ENCODE results near the gene A1BG. TPM values are rescaled to one million over a fixed set of nuclear protein-coding genes. Genes with fewer than 3 reads are reported as not detected.

Gene A1BG
- total RNA-seq, 1 experiment from 2014 or later: 47.4 TPM

- ChIA-PET POLR2A (interaction anchor here (1.1 kb wide), 1 partner anchor 11 kb away, joined by 3 read pairs; the partner anchor contains the start of gene ZNF497), CTCF (interaction anchor here (0.5 to 0.7 kb wide), 3 partner anchors 25 to 797 kb away, joined by 5 to 8 read pairs (median 5); no protein-coding TSS in a partner anchor)
- in situ Hi-C loops (cut with HindIII; ENCODE audit: low pct_unique_long_range_greater_than_20kb, low sequenced_read_pairs): no loop called here
- BruUV-seq (replicated peaks): no TSS peak
- Histone ChIP-seq H3K4me3 (ENCODE audit: low read depth in 2 of 2, low read length in 2 of 2) (no peak overlapping the region), H3K9me3 (ENCODE audit: control insufficient read depth, insufficient read depth, low read depth, low read length) (no peaks in the 10 kb centered on the region), H3K27me3 (ENCODE audit: control insufficient read depth, insufficient read depth, low read length) (no peaks in the 10 kb centered on the region), H3K36me3 (ENCODE audit: control insufficient read depth, insufficient read depth, low read length) (no peaks in the 10 kb centered on the region), H3K4me1 (ENCODE audit: control insufficient read depth, insufficient read depth, low read length) (peaks cover 8% of the 10 kb centered on the region; the same call in 1 of the 2 replicates), H3K27ac (ENCODE audit: low read length) (no peak overlapping the region)
- no peak for ATAC-seq
- TF ChIP-seq REST (IDR thresholded peaks at IDR 0.05; ENCODE audit: insufficient read depth in 1 of 2, low read depth in 2 of 2, low read length in 1 of 2) (no peak), CTCF (IDR thresholded peaks at IDR 0.05) (no peak), SIN3A (IDR thresholded peaks at IDR 0.05; ENCODE audit: borderline replicate concordance, insufficient read depth, low read depth, low read length) (no peak)
- intact Hi-C loops (cut with micrococcal nuclease; ENCODE audit: unreplicated experiment): no loop called here
- DNase-seq (ENCODE audit: low read depth, low spot score): no peak
These were observed 1.8 kb downstream of the A1BG start for GRCh38 chr19:58351558-58351878.

GRCh38 chr19:58350871-58351557, 2.3 kb downstream of the A1BG start:
- no peak overlapping the region for H3K4me3 ChIP-seq (ENCODE audit: low read depth in 2 of 2, low read length in 2 of 2)
- no peak overlapping the region for H3K27ac ChIP-seq (ENCODE audit: low read length)
- no peak for ATAC-seq
- H3K27me3 ChIP-seq (ENCODE audit: control insufficient read depth, insufficient read depth, low read length): no peaks in the 10 kb centered on the region
- no peak for DNase-seq (ENCODE audit: low read depth, low spot score)
- H3K9me3 ChIP-seq (ENCODE audit: control insufficient read depth, insufficient read depth, low read depth, low read length): no peaks in the 10 kb centered on the region
- in situ Hi-C loops (cut with HindIII; ENCODE audit: low pct_unique_long_range_greater_than_20kb, low sequenced_read_pairs) (no loop called here), intact Hi-C loops (cut with micrococcal nuclease; ENCODE audit: unreplicated experiment) (no loop called here)
- peaks cover 8% of the 10 kb centered on the region; the same call in 1 of the 2 replicates for H3K4me1 ChIP-seq (ENCODE audit: control insufficient read depth, insufficient read depth, low read length)
- ChIA-PET POLR2A (no interaction called here), CTCF (interaction anchor here (0.6 to 0.7 kb wide), 2 partner anchors 67 to 797 kb away, joined by 5 to 8 read pairs; no protein-coding TSS in a partner anchor)
- no TSS peak for BruUV-seq (replicated peaks)
- no peak for TF ChIP-seq TCF7L2 (IDR thresholded peaks at IDR 0.05; ENCODE audit: low read depth, low read length)
- TF ChIP-seq POLR2AphosphoS5 (IDR thresholded peaks at IDR 0.05; ENCODE audit: low read depth, low read length): no peak
- no peak for TF ChIP-seq REST (IDR thresholded peaks at IDR 0.05; ENCODE audit: insufficient read depth in 1 of 2, low read depth in 2 of 2, low read length in 1 of 2)
- TF ChIP-seq CTCF (IDR thresholded peaks at IDR 0.05): no peak
- TF ChIP-seq SIN3A (IDR thresholded peaks at IDR 0.05; ENCODE audit: borderline replicate concordance, insufficient read depth, low read depth, low read length): no peak
- no peaks in the 10 kb centered on the region for H3K36me3 ChIP-seq (ENCODE audit: control insufficient read depth, insufficient read depth, low read length)

Measured in Panc1 (cell line).